ENCODE measurements around the gene CRIP2. TPM values are rescaled to one million over a fixed set of nuclear protein-coding genes. Genes with fewer than 3 reads are reported as not detected.

The CRIP2 gene
- total and polyA plus RNA-seq, 2 experiments from 2014 or later: 188 to 319 TPM

DNA sequence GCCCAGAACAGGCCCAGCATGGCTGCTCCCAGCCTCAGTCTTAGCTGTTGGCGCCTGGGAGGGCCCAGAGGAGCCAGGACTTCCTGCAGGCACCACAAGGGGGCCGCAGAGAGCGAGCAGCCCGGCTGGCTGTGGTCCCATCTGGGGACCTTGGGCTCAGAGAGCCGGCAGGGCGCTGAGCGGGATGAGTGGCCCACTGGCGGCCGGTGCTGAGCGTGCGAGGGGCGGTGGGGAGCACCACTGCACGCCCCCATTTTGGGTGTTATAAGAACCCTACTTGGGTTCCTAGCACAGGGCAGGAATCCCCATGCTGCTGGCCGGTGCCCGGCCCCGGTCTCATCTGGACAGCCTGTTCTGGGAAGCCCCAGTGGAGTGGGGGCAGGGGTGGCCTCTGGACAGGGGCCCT is 25.9 kb upstream of the CRIP2 start:
- Histone ChIP-seq H3K9me3 (ENCODE audit: low read depth) (no peaks in the 10 kb centered on the region), H3K4me3 (no peak overlapping the region), H4K20me1 (ENCODE audit: insufficient read depth) (no peaks in the 10 kb centered on the region), H3K27me3 (replicated peaks; ENCODE audit: insufficient read depth) (no peaks in the 10 kb centered on the region), H3F3A (ENCODE audit: insufficient read depth) (no peaks in the 10 kb centered on the region), H3K9ac (peak overlapping the region; percentile 72), H3K79me2 (ENCODE audit: insufficient read depth) (peaks cover 14% of the 10 kb centered on the region; the same call in 1 of the 2 replicates), H3K27ac (0 out of 2 replicates have a peak overlapping the region, but pooled peaks have one; percentile 23), H3K36me3 (ENCODE audit: low read depth) (no peaks in the 10 kb centered on the region; the same call in 1 of the 2 replicates), H2AFZ (no peak overlapping the region), H3K4me2 (ENCODE audit: unreplicated experiment) (no peak overlapping the region), H3K4me1 (ENCODE audit: insufficient read depth) (no peaks in the 10 kb centered on the region), H3K9me2 (ENCODE audit: insufficient read depth) (no peaks in the 10 kb centered on the region)
- in situ Hi-C loops (cut with MboI): no loop called here
- TF ChIP-seq EZH2phosphoT487 (IDR thresholded peaks at IDR 0.05; ENCODE audit: insufficient read depth, low read depth): no peak
- no peak for TF ChIP-seq EZH2 (IDR thresholded peaks at IDR 0.05; ENCODE audit: insufficient read depth, poor library complexity, severe bottlenecking)
- peak; percentile 84 for DNase-seq
- WGBS, 2 experiments (ENCODE audit: low coverage in 1 of 2, low lambda C conversion rate in 2 of 2, missing lambda C conversion rate in 2 of 2): 39 to 44% methylated on average over 12 to 16 of the region's 16 CpGs

DNA sequence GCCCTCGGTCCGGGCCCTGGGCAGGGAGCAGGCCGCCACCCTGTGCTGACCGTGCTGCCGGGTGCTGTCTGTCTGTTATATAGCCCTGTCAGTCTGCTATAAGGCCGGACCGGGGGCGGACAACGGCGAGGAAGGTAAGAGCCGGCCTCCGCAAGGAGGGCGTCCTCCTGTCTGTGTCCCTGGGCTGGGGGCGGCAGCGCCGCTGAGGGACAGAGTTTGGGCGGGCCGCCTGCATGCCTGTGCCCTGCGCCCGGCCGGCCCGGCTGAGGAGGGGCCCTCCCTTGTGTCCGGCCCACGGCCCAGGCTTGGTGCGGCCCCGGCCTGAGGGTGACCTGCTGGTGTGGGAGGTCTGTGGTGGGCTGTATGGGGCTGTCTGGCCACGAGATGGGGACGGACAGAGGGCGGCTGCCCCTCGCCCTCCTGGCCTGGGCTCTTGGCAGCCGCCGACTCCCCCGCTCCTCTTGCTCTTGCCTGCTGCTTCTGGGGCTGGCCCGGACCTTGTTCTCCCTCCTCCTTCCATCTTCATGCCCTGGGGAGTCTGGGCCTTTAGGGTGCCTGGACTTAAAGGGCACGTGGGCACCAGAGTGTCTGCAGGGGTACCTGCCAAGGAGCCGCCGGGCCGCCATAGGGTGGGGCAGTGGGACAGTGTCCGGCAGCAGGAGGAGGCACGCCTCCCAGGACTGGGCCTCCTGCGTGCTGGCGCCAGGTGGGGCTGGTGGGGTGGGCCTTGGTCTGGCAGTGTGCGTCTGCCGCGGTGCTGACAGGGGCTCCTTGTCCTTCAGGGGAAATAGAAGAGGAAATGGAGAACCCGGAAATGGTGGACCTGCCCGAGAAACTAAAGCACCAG is 25.1 kb upstream of the CRIP2 start:
- TF ChIP-seq EZH2 (IDR thresholded peaks at IDR 0.05; ENCODE audit: insufficient read depth, poor library complexity, severe bottlenecking) (no peak), EZH2phosphoT487 (IDR thresholded peaks at IDR 0.05; ENCODE audit: insufficient read depth, low read depth) (no peak)
- WGBS, 2 experiments (ENCODE audit: low coverage in 1 of 2, low lambda C conversion rate in 2 of 2, missing lambda C conversion rate in 2 of 2): 92% methylated on average over 38 to 47 of the region's 47 CpGs
- in situ Hi-C loops (cut with MboI): no loop called here
- no peaks in the 10 kb centered on the region; the same call in 1 of the 2 replicates for H3K36me3 ChIP-seq (ENCODE audit: low read depth)
- no peaks in the 10 kb centered on the region for H3K9me3 ChIP-seq (ENCODE audit: low read depth)
- H3K4me3 ChIP-seq: no peak overlapping the region
- H3F3A ChIP-seq (ENCODE audit: insufficient read depth): no peaks in the 10 kb centered on the region
- H3K79me2 ChIP-seq (ENCODE audit: insufficient read depth): peaks cover 14% of the 10 kb centered on the region; the same call in 1 of the 2 replicates
- no peak overlapping the region for H3K9ac ChIP-seq
- H2AFZ ChIP-seq: no peak overlapping the region
- no peak overlapping the region for H3K4me2 ChIP-seq (ENCODE audit: unreplicated experiment)
- H3K9me2 ChIP-seq (ENCODE audit: insufficient read depth): no peaks in the 10 kb centered on the region
- no peaks in the 10 kb centered on the region for H4K20me1 ChIP-seq (ENCODE audit: insufficient read depth)
- no peak overlapping the region for H3K27ac ChIP-seq
- DNase-seq: no peak
- no peaks in the 10 kb centered on the region for H3K4me1 ChIP-seq (ENCODE audit: insufficient read depth)
- H3K27me3 ChIP-seq (replicated peaks; ENCODE audit: insufficient read depth): no peaks in the 10 kb centered on the region

DNA sequence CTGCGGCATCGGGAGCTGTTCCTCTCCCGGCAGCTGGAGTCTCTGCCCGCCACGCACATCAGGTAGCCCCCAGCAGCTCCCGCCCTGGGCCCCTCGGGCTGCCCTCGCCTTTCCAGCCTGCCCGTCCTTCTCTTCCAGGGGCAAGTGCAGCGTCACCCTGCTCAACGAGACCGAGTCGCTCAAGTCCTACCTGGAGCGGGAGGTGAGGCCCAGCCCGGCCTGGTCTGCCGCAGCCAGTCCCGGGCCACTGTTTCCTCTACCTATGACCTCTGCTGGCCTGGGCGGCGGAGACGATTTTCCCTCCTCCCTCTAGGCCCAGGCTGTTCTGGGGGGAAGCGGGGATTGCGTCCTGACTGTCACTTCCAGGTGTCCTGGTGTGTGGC is 24.5 kb upstream of the CRIP2 start:
- Histone ChIP-seq H3K27me3 (replicated peaks; ENCODE audit: insufficient read depth) (no peaks in the 10 kb centered on the region), H3K79me2 (ENCODE audit: insufficient read depth) (peaks cover 14% of the 10 kb centered on the region; the same call in 1 of the 2 replicates), H2AFZ (no peak overlapping the region), H3K9ac (no peak overlapping the region), H3K36me3 (ENCODE audit: low read depth) (no peaks in the 10 kb centered on the region; the same call in 1 of the 2 replicates), H3K9me2 (ENCODE audit: insufficient read depth) (no peaks in the 10 kb centered on the region), H3K27ac (no peak overlapping the region), H4K20me1 (ENCODE audit: insufficient read depth) (no peaks in the 10 kb centered on the region), H3F3A (ENCODE audit: insufficient read depth) (no peaks in the 10 kb centered on the region), H3K4me2 (ENCODE audit: unreplicated experiment) (no peak overlapping the region), H3K4me1 (ENCODE audit: insufficient read depth) (no peaks in the 10 kb centered on the region), H3K4me3 (no peak overlapping the region), H3K9me3 (ENCODE audit: low read depth) (no peaks in the 10 kb centered on the region)
- in situ Hi-C loops (cut with MboI): no loop called here
- 84 to 90% methylated on average over 14 to 22 of the region's 22 CpGs for WGBS, 2 experiments (ENCODE audit: low coverage in 1 of 2, low lambda C conversion rate in 2 of 2, missing lambda C conversion rate in 2 of 2)
- DNase-seq: no peak
- TF ChIP-seq EZH2phosphoT487 (IDR thresholded peaks at IDR 0.05; ENCODE audit: insufficient read depth, low read depth): no peak

DNA sequence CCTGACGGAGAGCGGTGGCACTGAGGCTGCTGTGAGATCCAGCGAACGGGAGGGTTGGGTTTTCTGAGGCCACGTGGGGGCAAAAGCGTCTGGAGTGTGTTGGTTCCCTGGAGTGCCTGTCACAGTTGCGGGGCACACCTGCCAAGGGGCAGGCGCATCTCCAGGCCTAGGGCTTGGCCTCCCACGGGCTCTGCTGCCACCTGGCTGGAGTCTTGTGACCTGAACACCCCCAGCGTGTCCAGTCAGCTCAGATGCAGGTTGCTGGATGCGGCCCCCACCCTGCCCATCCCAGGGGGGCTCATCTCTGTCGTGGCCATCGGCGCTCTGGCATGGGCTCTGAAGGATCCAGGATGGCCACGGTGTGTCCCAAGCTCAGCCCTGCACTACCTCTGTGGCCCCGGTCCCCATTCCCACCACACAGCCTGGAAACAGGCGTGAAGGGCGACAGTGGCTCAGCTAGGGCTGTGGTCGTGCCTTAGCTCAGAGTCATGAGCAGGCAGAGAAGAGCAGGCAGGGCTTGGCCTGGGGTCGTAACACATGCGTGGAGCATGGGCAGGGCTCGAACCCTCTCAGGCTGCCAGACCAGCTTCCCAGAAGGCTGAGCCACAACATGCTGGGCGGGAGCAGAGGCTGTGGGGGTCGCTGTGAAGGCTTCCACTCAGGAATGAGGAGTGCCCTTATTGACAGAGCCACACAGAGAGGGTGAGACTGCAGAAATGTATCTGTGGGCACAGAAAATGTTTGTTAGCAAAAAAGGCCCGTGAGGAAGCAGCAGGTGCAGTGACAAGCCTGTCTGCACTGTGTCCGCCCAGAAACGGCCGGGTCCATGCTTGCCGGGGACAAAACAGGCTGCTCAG is 23.5 kb upstream of the CRIP2 start:
- in situ Hi-C loops (cut with MboI): no loop called here
- Histone ChIP-seq H3K79me2 (ENCODE audit: insufficient read depth) (peaks cover 14% of the 10 kb centered on the region; the same call in 1 of the 2 replicates), H3K9ac (no peak overlapping the region), H3K27me3 (replicated peaks; ENCODE audit: insufficient read depth) (no peaks in the 10 kb centered on the region), H4K20me1 (ENCODE audit: insufficient read depth) (no peaks in the 10 kb centered on the region), H3K4me2 (ENCODE audit: unreplicated experiment) (no peak overlapping the region), H3K9me3 (ENCODE audit: low read depth) (no peaks in the 10 kb centered on the region), H3K4me3 (no peak overlapping the region), H3K9me2 (ENCODE audit: insufficient read depth) (no peaks in the 10 kb centered on the region), H3K4me1 (ENCODE audit: insufficient read depth) (no peaks in the 10 kb centered on the region), H3K36me3 (ENCODE audit: low read depth) (no peaks in the 10 kb centered on the region; the same call in 1 of the 2 replicates), H3K27ac (no peak overlapping the region), H3F3A (ENCODE audit: insufficient read depth) (no peaks in the 10 kb centered on the region), H2AFZ (no peak overlapping the region)
- TF ChIP-seq EZH2 (IDR thresholded peaks at IDR 0.05; ENCODE audit: insufficient read depth, poor library complexity, severe bottlenecking) (no peak), EZH2phosphoT487 (IDR thresholded peaks at IDR 0.05; ENCODE audit: insufficient read depth, low read depth) (no peak)
- no peak for DNase-seq
- WGBS, 2 experiments (ENCODE audit: low coverage in 1 of 2, low lambda C conversion rate in 2 of 2, missing lambda C conversion rate in 2 of 2): 91 to 92% methylated on average over 28 to 29 of the region's 29 CpGs
